GM12878 (cell line): ENCODE results near the gene OPRD1. TPM values are rescaled to one million over a fixed set of nuclear protein-coding genes. Genes with fewer than 3 reads are reported as not detected.

ENCODE experiments used
- ATAC-seq: fragments of 200-7000 bp; cut with Tn5 transposase; 3 replicates; pipeline ENCODE4 v1.9.1; 2020; ENCODE audit warnings: mild to moderate bottlenecking, moderate library complexity
- BruUV-seq: library from RNA; stranded (reverse); fragments of 400-500 nt; replicated peaks from 2 replicates; lab custom pipeline; 2021; lab: Mats Ljungman, UMichigan
- CTCF ChIA-PET: fragments of 300-600 bp; sonication (Branson Sonifier 250); formaldehyde crosslinking; extraction: SDS; loops from one replicate; lab custom pipeline; 2021; ENCODE audit warnings: inconsistent platforms; lab: Yijun Ruan, JAX
- POLR2A ChIA-PET: fragments of 350-600 bp; formaldehyde crosslinking; extraction: SDS; loops from one replicate; lab custom pipeline; 2021; ENCODE audit warnings: inconsistent platforms; lab: Charles Lee
- RAD21 ChIA-PET: fragments of 300-600 bp; sonication (Branson Sonifier 250); formaldehyde crosslinking; loops from one replicate; lab custom pipeline; 2023; ENCODE audit warnings: antibody characterized with exemption; ENCODE audit not compliant: unreplicated experiment; lab: Charles Lee
- SMC1A ChIA-PET: fragments of 300-600 bp; sonication (Branson Sonifier 250); formaldehyde crosslinking; loops from one replicate; lab custom pipeline; 2023; ENCODE audit not compliant: unreplicated experiment, uncharacterized antibody; lab: Charles Lee
- DNase-seq: peaks from one replicate; pipeline ENCODE4 v3.0.0-alpha.2; 2011; ENCODE audit warnings: low read depth, low spot score
- FAIRE-seq: peaks from 3 replicates; lab custom pipeline; 2011; peaks lifted over from hg19 to GRCh38; lab: Jason Lieb, UNC
- H2AFZ ChIP-seq: 2 replicates; pipeline ENCODE4 v1.6.0; 2011; ENCODE audit warnings: low read depth, low read length, control low read depth; ENCODE audit not compliant: control insufficient read depth
- H3K27ac ChIP-seq: 2 replicates; pipeline ENCODE4 v1.5.1; 2011; ENCODE audit warnings: control low read depth; ENCODE audit not compliant: control insufficient read depth, insufficient read depth
- H3K27me3 ChIP-seq, 2 experiments: replicated peaks in 1 of 2; 2 replicates each; pipeline versions ENCODE4 v1.6.0 to v1.6.1; 2011; ENCODE audit warnings: low read length in 1 of 2; ENCODE audit not compliant: control insufficient read depth in 2 of 2, insufficient read depth in 2 of 2
- H3K36me3 ChIP-seq, 2 experiments: 2 replicates each; pipeline ENCODE4 v1.5.1; 2011; ENCODE audit warnings: low read length in 1 of 2; ENCODE audit not compliant: control insufficient read depth in 2 of 2, insufficient read depth in 2 of 2
- H3K4me1 ChIP-seq: 2 replicates; pipeline ENCODE4 v1.6.1; 2011; ENCODE audit warnings: mild to moderate bottlenecking, low read length, moderate library complexity, mixed read lengths; ENCODE audit not compliant: control insufficient read depth, insufficient read depth
- H3K4me2 ChIP-seq: 2 replicates; pipeline ENCODE4 v1.6.0; 2011; ENCODE audit warnings: control low read depth; ENCODE audit not compliant: control insufficient read depth, insufficient read depth
- H3K4me3 ChIP-seq: fragments of 200-600 bp; sonication (generic); 2 replicates; pipeline ENCODE4 v1.5.1; 2016
- H3K79me2 ChIP-seq: 2 replicates; pipeline ENCODE4 v1.6.0; 2011; ENCODE audit warnings: low read length; ENCODE audit not compliant: control insufficient read depth, insufficient read depth
- H3K9ac ChIP-seq: 2 replicates; pipeline ENCODE4 v1.8.0; 2011; ENCODE audit warnings: low read length, control low read depth, mixed read lengths; ENCODE audit not compliant: control insufficient read depth, insufficient read depth
- H3K9me3 ChIP-seq: replicated peaks from 3 replicates; pipeline ENCODE4 v1.5.1; 2011; ENCODE audit warnings: mild to moderate bottlenecking, low read length; ENCODE audit not compliant: control insufficient read depth, insufficient read depth
- H4K20me1 ChIP-seq: 2 replicates; pipeline ENCODE4 v1.6.0; 2011; ENCODE audit not compliant: control insufficient read depth, insufficient read depth
- BCL3 ChIP-seq: IDR thresholded peaks from 2 replicates; pipeline ENCODE4 v1.6.1; 2011; ENCODE audit warnings: borderline replicate concordance, low read depth, mild to moderate bottlenecking, moderate library complexity, low read length; ENCODE audit not compliant: insufficient read depth, poor library complexity, severe bottlenecking
- BMI1 ChIP-seq: fragments of 450-650 bp; IDR thresholded peaks from 2 replicates; pipeline ENCODE4 v1.6.1; 2016; ENCODE audit warnings: mild to moderate bottlenecking, moderate library complexity, borderline replicate concordance
- EED ChIP-seq: sonication (generic); IDR thresholded peaks from 2 replicates; pipeline ENCODE4 v1.6.1; 2016; ENCODE audit warnings: antibody characterized with exemption, low read depth
- FOS ChIP-seq: IDR thresholded peaks from 3 replicates; pipeline ENCODE4 v1.6.1; 2011; ENCODE audit warnings: borderline replicate concordance; ENCODE audit not compliant: insufficient read length; ENCODE audit errors: extremely low read depth
- HDGF ChIP-seq: fragments of 450-650 bp; IDR thresholded peaks from 2 replicates; pipeline ENCODE4 v1.6.1; 2016; ENCODE audit warnings: antibody characterized with exemption
- IKZF2 ChIP-seq, 2 experiments: fragments of 450-650 bp; IDR thresholded peaks; 2 replicates each; pipeline ENCODE4 v1.6.1; 2017; ENCODE audit warnings: mild to moderate bottlenecking in 2 of 2, moderate library complexity in 2 of 2
- NFXL1 ChIP-seq: fragments of 450-650 bp; IDR thresholded peaks from 2 replicates; pipeline ENCODE4 v1.6.1; 2017; ENCODE audit warnings: antibody characterized with exemption, mild to moderate bottlenecking, borderline replicate concordance
- NR2F1 ChIP-seq: fragments of 450-650 bp; conservative IDR thresholded peaks from 2 replicates; pipeline ENCODE4 v1.6.1; 2017; ENCODE audit warnings: mild to moderate bottlenecking
- POLR2AphosphoS2 ChIP-seq: IDR thresholded peaks from 2 replicates; pipeline ENCODE4 v1.6.1; 2011; ENCODE audit warnings: low read depth, mild to moderate bottlenecking, low read length, improper control_type of control experiment, moderate library complexity
- RELB ChIP-seq: fragments of 450-650 bp; IDR thresholded peaks from 2 replicates; pipeline ENCODE4 v1.6.1; 2017; ENCODE audit warnings: low read depth, mild to moderate bottlenecking, moderate library complexity
- SMARCA5 ChIP-seq: fragments of 450-650 bp; IDR thresholded peaks from 2 replicates; pipeline ENCODE4 v1.6.1; 2017; ENCODE audit warnings: mild to moderate bottlenecking
- STAT3 ChIP-seq: IDR thresholded peaks from 2 replicates; pipeline ENCODE4 v1.6.1; 2011; ENCODE audit warnings: low read depth, low read length, improper control_type of control experiment
- SUZ12 ChIP-seq: fragments of 200-600 bp; sonication (generic); IDR thresholded peaks from one replicate; pipeline ENCODE4 v1.6.1; 2018; ENCODE audit warnings: antibody characterized with exemption, mild to moderate bottlenecking; ENCODE audit not compliant: unreplicated experiment
- TCF3 ChIP-seq: IDR thresholded peaks from 2 replicates; pipeline ENCODE4 v1.6.1; 2012; ENCODE audit warnings: low read depth, mild to moderate bottlenecking, low read length, borderline replicate concordance; ENCODE audit not compliant: insufficient read depth
- ZBED1 ChIP-seq: IDR thresholded peaks from 2 replicates; pipeline ENCODE4 v1.6.1; 2016; ENCODE audit warnings: borderline replicate concordance
- ZNF207 ChIP-seq: fragments of 450-650 bp; IDR thresholded peaks from 2 replicates; pipeline ENCODE4 v1.6.1; 2014; ENCODE audit warnings: antibody characterized with exemption, mild to moderate bottlenecking, borderline replicate concordance
- ZNF622 ChIP-seq: fragments of 450-650 bp; IDR thresholded peaks from 2 replicates; pipeline ENCODE4 v1.6.1; 2017; ENCODE audit warnings: mild to moderate bottlenecking, inconsistent platforms
- ZSCAN29 ChIP-seq: fragments of 450-650 bp; IDR thresholded peaks from 2 replicates; pipeline ENCODE4 v1.6.1; 2017; ENCODE audit warnings: mild to moderate bottlenecking, moderate library complexity
- WGBS: methylation state at CpG from one replicate; pipeline ENCODE4 v1.1.6; 2016; ENCODE audit warnings: low lambda C conversion rate; ENCODE audit not compliant: insufficient replicate concordance, insufficient coverage; ENCODE audit errors: missing lambda C conversion rate; 5-methylcytosine and 5-hydroxymethylcytosine counted together
- in situ Hi-C: fragments of 300-500 bp; cut with MboI; formaldehyde crosslinking; loops from 9 replicates; pipeline ENCODE4 v1.14.3; 2018; ENCODE audit warnings: mixed read lengths
- intact Hi-C: fragments of 100-400 bp; cut with micrococcal nuclease; formaldehyde crosslinking; loops from one replicate; pipeline ENCODE4 v1.14.2; 2022; ENCODE audit not compliant: unreplicated experiment
- polyA plus RNA-seq, 11 experiments: library from polyadenylated mRNA; depleted of rRNA in 4 of 11; unstranded in 6 of 11; stranded (reverse) in 5 of 11; fragments of >200 nt; fragmentation: Nextera tagmentation in 4 of 11; fragmentation: Illumina TruSeq in 1 of 11; extraction: Ambion mirVana in 4 of 11; extraction: Trizol in 1 of 11; gene quantifications; 1 replicate in 1 of 11; 2 replicates in 10 of 11; pipeline versions ENCODE4 v1.2.1 to v1.2.3, GENCODE V29; 2011 to 2016; ENCODE audit warnings: inconsistent platforms in 2 of 11, missing spikeins in 2 of 11, low read depth in 1 of 11
- total RNA-seq, 4 experiments: library from RNA; depleted of rRNA in 3 of 4; stranded (reverse); fragments of >200 nt in 3 of 4; fragmentation: Illumina TruSeq in 1 of 4; extraction: Trizol in 1 of 4; gene quantifications; 2 replicates each; pipeline versions ENCODE4 v1.2.1 to v1.2.3, GENCODE V29; 2013 to 2021

OPRD1 gene
- total and polyA plus RNA-seq, 10 of the 15 experiments (the other 5 are each of a cell fraction or from before 2014, with no cell fraction given) = 0.02 TPM; not detected in 8

DNA sequence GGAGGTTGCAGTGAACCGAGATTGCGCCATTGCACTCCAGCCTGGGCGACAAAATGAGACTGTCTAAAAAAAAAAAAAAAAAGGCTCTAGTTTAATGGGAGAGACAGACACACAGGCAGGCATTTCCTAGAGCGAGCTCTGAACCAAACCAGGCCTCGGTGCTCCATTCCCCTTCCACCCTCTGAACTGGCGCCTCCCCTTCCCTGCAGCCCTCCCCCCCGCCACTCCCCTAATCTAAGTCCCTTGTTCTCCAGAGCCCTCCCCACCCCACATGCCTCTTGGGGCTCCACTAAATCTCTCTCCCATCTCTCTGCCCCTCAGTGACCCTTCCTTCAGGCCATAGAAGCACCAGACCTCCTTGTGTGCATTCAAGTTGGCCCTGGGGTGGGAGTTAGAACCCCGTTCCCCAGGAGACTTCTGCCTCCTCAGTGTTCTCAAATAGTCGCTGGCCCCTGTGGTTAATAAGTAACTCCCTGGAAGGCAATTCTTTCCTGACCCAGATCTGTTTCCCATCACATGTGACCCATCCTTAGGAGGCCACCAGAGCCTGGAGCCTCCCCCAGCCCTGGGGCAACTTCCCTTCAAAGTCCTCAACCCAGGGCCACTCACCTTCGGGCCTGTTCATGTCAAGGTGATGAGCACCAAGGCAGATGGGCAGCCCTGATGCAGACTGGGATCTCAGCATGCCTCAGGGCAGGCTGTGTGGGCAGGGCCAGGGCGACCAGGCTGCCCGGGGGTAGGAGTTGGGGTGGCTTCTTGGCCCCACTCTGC is 59.8 kb downstream of the OPRD1 start:
- Histone ChIP-seq H3K27ac (no peak overlapping the region), H4K20me1 (no peaks in the 10 kb centered on the region), H3K4me3 (no peak overlapping the region), H3K4me1 (no peaks in the 10 kb centered on the region), H3K27me3 (no peaks in the 10 kb centered on the region), H3K9me3 (no peaks in the 10 kb centered on the region), H3K36me3 (no peaks in the 10 kb centered on the region), H2AFZ (no peak overlapping the region), H3K4me2 (no peak overlapping the region), H3K9ac (no peak overlapping the region), H3K79me2 (no peaks in the 10 kb centered on the region)
- intact Hi-C loops (no loop called here), in situ Hi-C loops (loop anchor here (10.0 kb wide), 1 partner anchor 507 kb away; the partner anchor contains the start of gene PHACTR4)
- ATAC-seq (no peak), DNase-seq (no peak), FAIRE-seq (no peak)
- CTCF ChIA-PET = interaction anchor here (1.1 kb wide), 1 partner anchor 58 kb away, joined by 3 read pairs; no protein-coding TSS in a partner anchor
- RAD21 ChIA-PET = interaction anchor here (8.8 kb wide), 1 partner anchor 88 kb away, joined by 118 read pairs; no protein-coding TSS in a partner anchor
- POLR2A ChIA-PET = interaction anchor here (0.7 kb wide), 1 partner anchor 89 kb away, joined by 3 read pairs; no protein-coding TSS in a partner anchor
- BruUV-seq = no TSS peak
- SMC1A ChIA-PET = interaction anchor here (0.8 to 1.6 kb wide), 2 partner anchors 11 to 87 kb away, joined by 3 to 5 read pairs; no protein-coding TSS in a partner anchor
- 52% methylated on average over 9 of the region's 12 CpGs for WGBS
- TF ChIP-seq NR2F1 (no peak), TCF3 (no peak), ZNF622 (no peak), ZBED1 (no peak), ZSCAN29 (no peak), POLR2AphosphoS2 (no peak), STAT3 (no peak), FOS (no peak), SMARCA5 (no peak), SUZ12 (no peak), BMI1 (no peak), NFXL1 (no peak), RELB (no peak), IKZF2 (IDR thresholded peaks at IDR 0.05) (no peak), BCL3 (no peak), ZNF207 (no peak), EED (no peak), HDGF (no peak)
